Esophagus muscularis mucosa (tissue), 3 donors: ENCODE data around the gene IQGAP1.

Source experiments
- POLR2A ChIP-seq: fragments of 450-650 bp; IDR thresholded peaks from one replicate; pipeline ENCODE4 v1.6.1; 2017; ENCODE audit warnings: antibody characterized with exemption, moderate library complexity, mild to moderate bottlenecking, low read depth
- POLR2AphosphoS5 ChIP-seq, 2 donors: sonication (generic); formaldehyde crosslinking; IDR thresholded peaks; one replicate each; pipeline ENCODE4 v1.6.1; 2017; ENCODE audit warnings: antibody characterized with exemption in 2 of 2
- TF ChIP-seq, protein P1 (sequence below), 3 experiments: fragments of 200-600 bp in 2 of 3; fragments of 450-650 bp in 1 of 3; sonication (generic) in 2 of 3; IDR thresholded peaks; one replicate each; pipeline ENCODE4 v1.5.1; 2017 to 2019; ENCODE audit warnings: antibody characterized with exemption in 3 of 3, mild to moderate bottlenecking in 2 of 3, moderate library complexity in 1 of 3

DNA sequence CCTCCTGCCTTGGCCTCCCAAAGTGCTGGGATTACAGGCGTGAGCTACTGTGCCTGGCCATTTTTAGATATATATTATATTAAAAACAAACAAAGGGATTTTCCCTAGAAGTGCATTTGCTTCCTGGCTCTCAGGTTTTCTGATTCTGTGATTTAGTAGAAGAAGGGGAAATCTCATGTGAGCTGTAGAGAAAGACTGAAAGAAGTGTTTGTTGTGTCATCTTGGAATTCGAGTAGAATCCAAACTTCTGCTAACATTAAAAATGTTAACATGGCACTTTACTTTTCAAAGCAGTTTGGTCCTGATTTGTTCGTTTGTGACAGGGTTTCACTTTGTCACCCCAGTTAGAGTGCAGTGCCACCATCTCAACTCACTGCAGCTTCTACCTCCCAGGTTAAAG, 34.9 kb downstream of the IQGAP1 start:
- TF ChIP-seq, protein P1, sequence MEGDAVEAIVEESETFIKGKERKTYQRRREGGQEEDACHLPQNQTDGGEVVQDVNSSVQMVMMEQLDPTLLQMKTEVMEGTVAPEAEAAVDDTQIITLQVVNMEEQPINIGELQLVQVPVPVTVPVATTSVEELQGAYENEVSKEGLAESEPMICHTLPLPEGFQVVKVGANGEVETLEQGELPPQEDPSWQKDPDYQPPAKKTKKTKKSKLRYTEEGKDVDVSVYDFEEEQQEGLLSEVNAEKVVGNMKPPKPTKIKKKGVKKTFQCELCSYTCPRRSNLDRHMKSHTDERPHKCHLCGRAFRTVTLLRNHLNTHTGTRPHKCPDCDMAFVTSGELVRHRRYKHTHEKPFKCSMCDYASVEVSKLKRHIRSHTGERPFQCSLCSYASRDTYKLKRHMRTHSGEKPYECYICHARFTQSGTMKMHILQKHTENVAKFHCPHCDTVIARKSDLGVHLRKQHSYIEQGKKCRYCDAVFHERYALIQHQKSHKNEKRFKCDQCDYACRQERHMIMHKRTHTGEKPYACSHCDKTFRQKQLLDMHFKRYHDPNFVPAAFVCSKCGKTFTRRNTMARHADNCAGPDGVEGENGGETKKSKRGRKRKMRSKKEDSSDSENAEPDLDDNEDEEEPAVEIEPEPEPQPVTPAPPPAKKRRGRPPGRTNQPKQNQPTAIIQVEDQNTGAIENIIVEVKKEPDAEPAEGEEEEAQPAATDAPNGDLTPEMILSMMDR (IDR thresholded peaks at IDR 0.05): no peak
- TF ChIP-seq POLR2A (no peak), POLR2AphosphoS5 (IDR thresholded peaks at IDR 0.05) (no peak)
